Subcutaneous abdominal adipose tissue (tissue), 5 donors: ENCODE measurements around the gene GNAS.

Experiments used
- H3K27ac ChIP-seq: one replicate; pipeline ENCODE4 v1.7.0; 2013; ENCODE audit warnings: low read depth, mild to moderate bottlenecking, inconsistent platforms, low read length, moderate library complexity
- H3K27me3 ChIP-seq, 5 donors: one replicate each; pipeline ENCODE4 v1.7.0; 2013; ENCODE audit warnings: low read length in 5 of 5, inconsistent platforms in 1 of 5; ENCODE audit not compliant: control insufficient read depth in 5 of 5, insufficient read depth in 4 of 5
- H3K36me3 ChIP-seq, 5 donors: one replicate each; pipeline ENCODE4 v1.7.0; 2013; ENCODE audit warnings: low read length in 5 of 5; ENCODE audit not compliant: control insufficient read depth in 5 of 5, insufficient read depth in 5 of 5
- H3K4me1 ChIP-seq, 5 donors: one replicate each; pipeline ENCODE4 v1.7.0; 2013; ENCODE audit warnings: low read length in 5 of 5, mild to moderate bottlenecking in 3 of 5, moderate library complexity in 1 of 5; ENCODE audit not compliant: control insufficient read depth in 5 of 5, insufficient read depth in 5 of 5
- H3K4me3 ChIP-seq, 5 donors: one replicate each; pipeline ENCODE4 v1.7.0; 2013; ENCODE audit warnings: low read length in 5 of 5, low read depth in 1 of 5
- H3K9ac ChIP-seq, 5 donors: one replicate each; pipeline ENCODE4 v1.7.0; 2013; ENCODE audit warnings: low read length in 5 of 5, mild to moderate bottlenecking in 4 of 5, moderate library complexity in 3 of 5
- H3K9me3 ChIP-seq, 5 donors: one replicate each; pipeline ENCODE4 v1.7.0; 2013; ENCODE audit warnings: low read length in 5 of 5; ENCODE audit not compliant: control insufficient read depth in 5 of 5
- donor health status: healthy.
- donor health status: healthy.
- donor health status: healthy.
- donor health status: healthy.
- donor health status: healthy.

Gene GNAS

GRCh38 chr20:58864346-58864745, 11.8 kb downstream of the GNAS start:
- H3K27me3 ChIP-seq = peaks cover 0 to 4% (median 0%) of the 10 kb centered on the region in 5 donors

DNA sequence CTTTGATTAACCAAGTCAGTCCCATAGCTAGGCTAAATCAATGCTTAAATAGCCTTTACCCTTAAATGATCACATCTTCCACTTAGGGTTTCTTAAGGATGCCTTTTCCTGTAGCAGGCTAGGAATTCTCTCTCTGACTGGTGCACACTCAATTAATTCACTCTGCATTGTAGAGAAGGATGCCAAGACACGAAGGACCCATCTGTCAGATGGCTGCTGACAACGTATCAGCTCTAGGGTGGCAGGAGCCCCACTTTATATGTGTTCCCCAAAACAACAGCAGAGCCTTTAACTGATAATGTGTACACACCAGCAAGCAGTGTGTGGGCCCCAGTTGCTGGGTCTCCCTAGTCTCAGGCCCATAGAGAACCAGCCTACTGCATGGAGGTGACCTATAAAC, 13.3 kb downstream of the GNAS start:
- no peaks in the 10 kb centered on the region for H3K36me3 ChIP-seq
- H3K9ac ChIP-seq = no peak overlapping the region
- peaks cover 0 to 6% (median 5%) of the 10 kb centered on the region in 5 donors for H3K4me1 ChIP-seq
- peaks cover 0 to 4% (median 0%) of the 10 kb centered on the region in 5 donors for H3K27me3 ChIP-seq
- no peak overlapping the region for H3K27ac ChIP-seq
- no peak overlapping the region for H3K4me3 ChIP-seq
- H3K9me3 ChIP-seq = no peaks in the 10 kb centered on the region

More at GRCh38 chr20:58864346-58864745, 11.8 kb downstream of the GNAS start:
- Histone ChIP-seq H3K4me1 (peaks cover 0 to 5% (median 4%) of the 10 kb centered on the region in 5 donors), H3K9me3 (no peaks in the 10 kb centered on the region), H3K36me3 (no peaks in the 10 kb centered on the region), H3K27ac (no peak overlapping the region), H3K4me3 (no peak overlapping the region), H3K9ac (no peak overlapping the region)

DNA sequence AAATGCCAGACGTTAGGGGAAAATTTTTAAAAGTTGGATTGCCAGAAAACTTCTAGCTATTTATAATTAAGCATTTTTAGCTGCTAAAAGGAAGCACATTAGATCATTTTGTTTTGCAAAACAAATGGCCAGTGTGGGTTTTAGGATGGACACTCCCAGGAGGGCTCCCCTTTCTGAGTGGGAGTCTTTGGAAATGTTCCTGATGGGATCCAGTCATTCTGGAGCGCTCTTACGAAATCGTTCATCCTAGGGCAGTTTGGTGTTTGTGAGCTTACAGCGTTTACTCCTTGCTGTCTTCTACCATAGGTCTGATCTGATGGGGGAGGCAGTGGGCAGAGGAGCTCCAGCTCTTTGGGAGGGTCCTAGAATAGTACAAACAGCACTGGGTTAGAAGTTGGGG, 14.7 kb downstream of the GNAS start:
- no peak overlapping the region for H3K9ac ChIP-seq
- no peaks in the 10 kb centered on the region for H3K36me3 ChIP-seq
- H3K4me3 ChIP-seq = no peak overlapping the region
- H3K27me3 ChIP-seq = no peaks in the 10 kb centered on the region
- no peaks in the 10 kb centered on the region for H3K9me3 ChIP-seq
- no peak overlapping the region for H3K27ac ChIP-seq
- H3K4me1 ChIP-seq = peaks cover 0 to 6% (median 5%) of the 10 kb centered on the region in 5 donors

- Histone ChIP-seq H3K9ac (no peak overlapping the region), H3K9me3 (no peaks in the 10 kb centered on the region), H3K27ac (no peak overlapping the region), H3K4me3 (no peak overlapping the region), H3K4me1 (peaks cover 0 to 9% (median 5%) of the 10 kb centered on the region in 5 donors), H3K27me3 (no peaks in the 10 kb centered on the region), H3K36me3 (no peaks in the 10 kb centered on the region)
Observed at GRCh38 chr20:58868795-58869194, 16.3 kb downstream of the GNAS start.

DNA sequence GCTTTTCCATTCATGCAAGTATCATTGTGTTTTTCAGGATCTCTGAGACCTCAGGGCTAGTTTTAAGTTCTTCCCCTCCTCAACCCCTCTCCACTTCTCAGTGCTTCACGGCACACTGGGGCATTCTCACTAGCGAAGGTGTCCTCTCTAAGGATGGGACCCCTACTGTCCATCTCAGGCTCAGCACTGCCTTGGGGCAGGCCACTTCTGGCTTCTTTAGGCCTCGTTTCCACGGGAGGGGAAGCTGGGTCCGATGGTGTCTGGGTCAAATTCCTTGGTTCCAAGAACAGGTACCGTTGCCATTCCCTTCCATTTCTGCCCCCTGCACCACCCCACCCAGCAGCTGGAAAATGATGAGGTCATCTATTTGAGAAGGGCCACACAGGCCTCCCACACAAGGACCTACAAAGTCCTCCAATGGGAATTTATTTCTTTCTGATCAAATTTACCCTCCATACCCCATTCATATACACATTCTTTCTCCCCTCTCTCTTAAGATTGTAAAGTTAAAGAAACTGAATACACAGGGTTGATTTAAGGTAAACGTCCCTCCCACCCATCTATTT, 17.2 kb downstream of the GNAS start:
- Histone ChIP-seq H3K4me1 (peaks cover 0 to 9% (median 5%) of the 10 kb centered on the region in 5 donors), H3K9ac (no peak overlapping the region), H3K36me3 (no peaks in the 10 kb centered on the region), H3K27me3 (no peaks in the 10 kb centered on the region), H3K9me3 (no peaks in the 10 kb centered on the region), H3K4me3 (no peak overlapping the region), H3K27ac (no peak overlapping the region)

- no peak overlapping the region for H3K27ac ChIP-seq
- peaks cover 0 to 9% (median 5%) of the 10 kb centered on the region in 5 donors for H3K4me1 ChIP-seq
- no peak overlapping the region for H3K9ac ChIP-seq
- no peak overlapping the region for H3K4me3 ChIP-seq
- no peaks in the 10 kb centered on the region for H3K36me3 ChIP-seq
- H3K9me3 ChIP-seq = no peaks in the 10 kb centered on the region
- H3K27me3 ChIP-seq = no peaks in the 10 kb centered on the region
Observed at GRCh38 chr20:58870293-58871014, 17.9 kb downstream of the GNAS start.

GRCh38 chr20:58871533-58872102, 19.1 kb downstream of the GNAS start:
- Histone ChIP-seq H3K27me3 (no peaks in the 10 kb centered on the region), H3K9me3 (no peaks in the 10 kb centered on the region), H3K9ac (no peak overlapping the region), H3K4me1 (peaks cover 0 to 8% (median 5%) of the 10 kb centered on the region in 5 donors), H3K4me3 (no peak overlapping the region), H3K27ac (no peak overlapping the region), H3K36me3 (no peaks in the 10 kb centered on the region)

DNA sequence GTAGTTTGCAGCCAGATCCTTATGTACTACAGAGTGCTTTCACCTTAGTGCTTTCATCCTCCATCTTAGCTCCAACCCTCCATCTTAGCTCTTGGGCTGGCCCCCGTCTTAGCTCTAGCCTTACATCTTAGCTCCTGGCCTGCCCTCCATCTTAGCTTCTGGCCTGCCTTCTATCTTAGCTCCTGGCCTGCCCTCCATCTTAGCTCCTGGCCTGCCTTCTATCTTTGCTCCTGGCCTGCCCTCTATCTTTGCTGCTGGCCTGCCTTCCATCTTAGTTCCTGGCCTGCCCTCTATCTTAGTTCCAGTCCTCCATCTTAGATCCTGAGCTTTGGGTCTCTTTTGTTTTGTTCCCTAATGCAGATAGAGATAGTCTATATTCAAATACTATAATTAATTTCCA, 22.0 kb downstream of the GNAS start:
- H3K9me3 ChIP-seq = no peaks in the 10 kb centered on the region
- no peaks in the 10 kb centered on the region for H3K36me3 ChIP-seq
- peaks cover 0 to 5% (median 0%) of the 10 kb centered on the region in 5 donors for H3K4me1 ChIP-seq
- no peak overlapping the region for H3K9ac ChIP-seq
- no peak overlapping the region for H3K27ac ChIP-seq
- H3K27me3 ChIP-seq = no peaks in the 10 kb centered on the region
- H3K4me3 ChIP-seq = no peak overlapping the region

DNA sequence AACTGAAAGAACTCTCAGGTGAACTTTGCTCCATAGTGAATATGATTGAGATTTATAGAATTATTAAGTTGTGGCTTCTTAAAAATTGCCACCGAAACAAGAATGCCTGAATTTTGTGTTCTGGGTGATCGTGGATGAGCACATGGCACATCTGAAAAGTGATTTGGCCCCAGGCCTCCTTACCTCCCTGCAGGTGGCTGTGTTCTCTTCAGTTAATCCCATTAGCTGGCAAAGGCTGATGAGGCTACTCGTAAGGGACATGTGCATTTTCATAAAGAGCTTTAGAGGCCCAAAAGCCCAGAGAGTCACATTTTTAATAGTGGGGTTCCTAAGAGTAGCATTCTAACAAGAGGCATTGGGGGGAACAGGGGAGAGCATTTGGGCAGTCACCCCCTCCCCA, 22.6 kb downstream of the GNAS start:
- H3K9me3 ChIP-seq = no peaks in the 10 kb centered on the region
- no peak overlapping the region for H3K9ac ChIP-seq
- no peaks in the 10 kb centered on the region for H3K27me3 ChIP-seq
- H3K4me3 ChIP-seq = no peak overlapping the region
- H3K36me3 ChIP-seq = no peaks in the 10 kb centered on the region
- H3K27ac ChIP-seq = no peak overlapping the region
- peaks cover 0 to 5% (median 0%) of the 10 kb centered on the region in 5 donors for H3K4me1 ChIP-seq

DNA sequence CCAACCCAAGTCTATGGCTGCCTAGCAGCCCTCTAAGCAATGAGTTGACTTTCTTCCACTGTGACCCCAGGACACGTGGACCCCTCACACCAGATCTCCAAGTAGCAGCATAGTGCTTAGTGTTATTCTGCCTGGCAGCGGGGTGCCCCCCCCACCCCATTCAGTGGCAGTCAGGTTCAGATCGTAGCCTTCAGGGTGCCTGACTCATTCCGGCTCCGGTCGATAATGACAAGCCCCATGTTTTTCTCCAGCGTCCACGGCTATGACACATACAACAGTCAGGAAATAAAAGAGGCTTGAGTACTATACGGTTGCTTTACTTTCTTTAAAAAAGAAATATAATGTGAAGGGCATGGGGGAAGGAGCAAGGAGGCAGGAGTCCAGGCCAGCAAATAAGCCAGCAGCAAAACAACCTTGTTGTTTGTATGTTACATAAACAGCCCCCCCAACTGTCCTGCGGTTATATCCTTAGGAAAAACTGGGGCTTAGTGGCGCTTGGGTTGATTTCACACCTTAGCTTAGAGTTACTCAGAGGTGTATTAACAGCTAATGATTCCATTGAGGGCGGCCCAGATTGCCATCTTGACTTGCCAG, 23.1 kb downstream of the GNAS start:
- no peaks in the 10 kb centered on the region for H3K27me3 ChIP-seq
- no peak overlapping the region for H3K9ac ChIP-seq
- no peaks in the 10 kb centered on the region for H3K36me3 ChIP-seq
- no peak overlapping the region for H3K4me3 ChIP-seq
- no peak overlapping the region for H3K27ac ChIP-seq
- peaks cover 0 to 3% (median 0%) of the 10 kb centered on the region in 5 donors for H3K4me1 ChIP-seq
- no peaks in the 10 kb centered on the region for H3K9me3 ChIP-seq
